ENCODE results near the gene CYP17A1. TPM values are rescaled to one million over a fixed set of nuclear protein-coding genes. Genes with fewer than 3 reads are reported as not detected.
"Not testable (repeated sequence)": the region's sequence is repeated elsewhere in the genome, so short reads cannot be mapped to it uniquely, and the experiment has no call there.

The CYP17A1 gene
- total RNA-seq, 2 experiments from 2014 or later: not detected

GRCh38 chr10:102832987-102833386 lies 4.2 kb downstream of the CYP17A1 start:
- H3K27ac Mint-ChIP-seq: no peak overlapping the region
- ChIA-PET POLR2A (no interaction called here), CTCF (interaction anchor here (2.2 kb wide), 1 partner anchor 69 kb away, joined by 10 read pairs; no protein-coding TSS in a partner anchor)
- no peak overlapping the region for H3K4me3 Mint-ChIP-seq
- ATAC-seq: no peak
- no peaks in the 10 kb centered on the region for H3K27me3 Mint-ChIP-seq (ENCODE audit: low read depth)
- DNase-seq: no peak
- H3K4me1 Mint-ChIP-seq (ENCODE audit: low read depth): no peaks in the 10 kb centered on the region
- H3K36me3 Mint-ChIP-seq (ENCODE audit: low read depth): no peaks in the 10 kb centered on the region
- no peaks in the 10 kb centered on the region for H3K9me3 Mint-ChIP-seq (ENCODE audit: insufficient read depth)

GRCh38 chr10:102832248-102832647 lies 5.0 kb downstream of the CYP17A1 start:
- ATAC-seq (no peak), DNase-seq (no peak)
- H3K27me3 Mint-ChIP-seq (ENCODE audit: low read depth): no peaks in the 10 kb centered on the region
- H3K27ac Mint-ChIP-seq: no peak overlapping the region
- no peak overlapping the region for H3K4me3 Mint-ChIP-seq
- no peaks in the 10 kb centered on the region for H3K36me3 Mint-ChIP-seq (ENCODE audit: low read depth)
- CTCF ChIA-PET: interaction anchor here (2.2 kb wide), 1 partner anchor 69 kb away, joined by 10 read pairs; no protein-coding TSS in a partner anchor
- H3K9me3 Mint-ChIP-seq (ENCODE audit: insufficient read depth): no peaks in the 10 kb centered on the region
- no peaks in the 10 kb centered on the region for H3K4me1 Mint-ChIP-seq (ENCODE audit: low read depth)
- POLR2A ChIA-PET: no interaction called here

GRCh38 chr10:102831322-102832071 lies 5.7 kb downstream of the CYP17A1 start:
- Mint-ChIP-seq H3K4me1 (ENCODE audit: low read depth) (no peaks in the 10 kb centered on the region), H3K36me3 (ENCODE audit: low read depth) (no peaks in the 10 kb centered on the region), H3K9me3 (ENCODE audit: insufficient read depth) (no peaks in the 10 kb centered on the region), H3K27ac (no peak overlapping the region), H3K4me3 (no peak overlapping the region), H3K27me3 (ENCODE audit: low read depth) (no peaks in the 10 kb centered on the region)
- DNase-seq (no peak), ATAC-seq (no peak)
- ChIA-PET POLR2A (no interaction called here), CTCF (interaction anchor here (2.2 kb wide), 1 partner anchor 70 kb away, joined by 10 read pairs; no protein-coding TSS in a partner anchor)

GRCh38 chr10:102827597-102827975 lies 9.6 kb downstream of the CYP17A1 start:
- Mint-ChIP-seq H3K27ac (no peak overlapping the region), H3K4me3 (no peak overlapping the region), H3K36me3 (ENCODE audit: low read depth) (no peaks in the 10 kb centered on the region), H3K27me3 (ENCODE audit: low read depth) (no peaks in the 10 kb centered on the region), H3K4me1 (ENCODE audit: low read depth) (no peaks in the 10 kb centered on the region), H3K9me3 (ENCODE audit: insufficient read depth) (no peaks in the 10 kb centered on the region)
- DNase-seq (no peak), ATAC-seq (no peak)
- CTCF ChIA-PET: interaction anchor here (1.1 kb wide), 1 partner anchor 14 kb away, joined by 3 read pairs; no protein-coding TSS in a partner anchor
- POLR2A ChIA-PET: no interaction called here

GRCh38 chr10:102826148-102826796 lies 10.9 kb downstream of the CYP17A1 start:
- CTCF ChIA-PET: no interaction called here
- no peak for ATAC-seq
- H3K27ac Mint-ChIP-seq: no peak overlapping the region

GRCh38 chr10:102824664-102825063 lies 12.5 kb downstream of the CYP17A1 start:
- CTCF ChIA-PET: no interaction called here

More at GRCh38 chr10:102826148-102826796, 10.9 kb downstream of the CYP17A1 start:
- DNase-seq: no peak
- Mint-ChIP-seq H3K36me3 (ENCODE audit: low read depth) (no peaks in the 10 kb centered on the region), H3K4me3 (no peak overlapping the region), H3K4me1 (ENCODE audit: low read depth) (no peaks in the 10 kb centered on the region), H3K9me3 (ENCODE audit: insufficient read depth) (no peaks in the 10 kb centered on the region), H3K27me3 (ENCODE audit: low read depth) (no peaks in the 10 kb centered on the region)
- POLR2A ChIA-PET: no interaction called here

GRCh38 chr10:102822222-102822621 lies 15.0 kb downstream of the CYP17A1 start:
- H3K4me1 Mint-ChIP-seq (ENCODE audit: low read depth): no peaks in the 10 kb centered on the region
- CTCF ChIA-PET: interaction anchor here (2.2 kb wide), 1 partner anchor 95 kb away, joined by 6 read pairs; the partner anchor contains the start of gene CNNM2
- H3K27me3 Mint-ChIP-seq (ENCODE audit: low read depth): no peaks in the 10 kb centered on the region
- H3K4me3 Mint-ChIP-seq: no peak overlapping the region
- DNase-seq (no peak), ATAC-seq (no peak)
- H3K9me3 Mint-ChIP-seq (ENCODE audit: insufficient read depth): no peaks in the 10 kb centered on the region
- no peaks in the 10 kb centered on the region for H3K36me3 Mint-ChIP-seq (ENCODE audit: low read depth)
- POLR2A ChIA-PET: no interaction called here
- H3K27ac Mint-ChIP-seq: no peak overlapping the region

More at GRCh38 chr10:102824664-102825063, 12.5 kb downstream of the CYP17A1 start:
- POLR2A ChIA-PET: no interaction called here
- no peaks in the 10 kb centered on the region for H3K9me3 Mint-ChIP-seq (ENCODE audit: insufficient read depth)
- no peak overlapping the region for H3K27ac Mint-ChIP-seq
- H3K36me3 Mint-ChIP-seq (ENCODE audit: low read depth): no peaks in the 10 kb centered on the region
- no peaks in the 10 kb centered on the region for H3K4me1 Mint-ChIP-seq (ENCODE audit: low read depth)
- ATAC-seq (no peak), DNase-seq (no peak)
- H3K27me3 Mint-ChIP-seq (ENCODE audit: low read depth): no peaks in the 10 kb centered on the region
- no peak overlapping the region for H3K4me3 Mint-ChIP-seq

GRCh38 chr10:102820008-102820407 lies 17.2 kb downstream of the CYP17A1 start:
- H3K27me3 Mint-ChIP-seq (ENCODE audit: low read depth); H3K27ac Mint-ChIP-seq; H3K4me3 Mint-ChIP-seq; H3K9me3 Mint-ChIP-seq (ENCODE audit: insufficient read depth); DNase-seq; ATAC-seq; H3K36me3 Mint-ChIP-seq (ENCODE audit: low read depth); H3K4me1 Mint-ChIP-seq (ENCODE audit: low read depth); POLR2A ChIA-PET; CTCF ChIA-PET: not testable (repeated sequence)

- peaks cover 8% of the 10 kb centered on the region for H3K4me1 Mint-ChIP-seq (ENCODE audit: low read depth)
- no peak overlapping the region for H3K4me3 Mint-ChIP-seq
- POLR2A ChIA-PET: no interaction called here
- no peaks in the 10 kb centered on the region for H3K9me3 Mint-ChIP-seq (ENCODE audit: insufficient read depth)
- no peak for DNase-seq
- H3K27ac Mint-ChIP-seq: no peak overlapping the region
- CTCF ChIA-PET: no interaction called here
- no peaks in the 10 kb centered on the region for H3K27me3 Mint-ChIP-seq (ENCODE audit: low read depth)
- H3K36me3 Mint-ChIP-seq (ENCODE audit: low read depth): peaks cover 5% of the 10 kb centered on the region
- no peak for ATAC-seq
Measured at GRCh38 chr10:102819054-102819453, 18.2 kb downstream of the CYP17A1 start.

GRCh38 chr10:102817175-102817574 lies 20.0 kb downstream of the CYP17A1 start:
- ATAC-seq: no peak
- POLR2A ChIA-PET: no interaction called here

GRCh38 chr10:102815790-102816549 lies 21.2 kb downstream of the CYP17A1 start:
- CTCF ChIA-PET: no interaction called here
- Mint-ChIP-seq H3K4me1 (ENCODE audit: low read depth) (peaks cover 35% of the 10 kb centered on the region), H3K9me3 (ENCODE audit: insufficient read depth) (no peaks in the 10 kb centered on the region), H3K36me3 (ENCODE audit: low read depth) (peaks cover 34% of the 10 kb centered on the region), H3K27ac (peak overlapping the region; percentile 45), H3K27me3 (ENCODE audit: low read depth) (no peaks in the 10 kb centered on the region), H3K4me3 (no peak overlapping the region)
- ATAC-seq (no peak), DNase-seq (no peak)
- POLR2A ChIA-PET: no interaction called here

More at GRCh38 chr10:102817175-102817574, 20.0 kb downstream of the CYP17A1 start:
- no peak for DNase-seq
- Mint-ChIP-seq H3K4me3 (no peak overlapping the region), H3K27ac (peak overlapping the region; percentile 39), H3K36me3 (ENCODE audit: low read depth) (peaks cover 23% of the 10 kb centered on the region), H3K9me3 (ENCODE audit: insufficient read depth) (no peaks in the 10 kb centered on the region), H3K27me3 (ENCODE audit: low read depth) (no peaks in the 10 kb centered on the region), H3K4me1 (ENCODE audit: low read depth) (peaks cover 24% of the 10 kb centered on the region)
- CTCF ChIA-PET: no interaction called here

Measured in activated CD8-positive, alpha-beta T cell treated with anti-CD3 and anti-CD28 coated beads, Interleukin-2, amount 10 ng/mL, durations not matched to agents 7 days and 5 days (primary cell).